Peyer's patch (tissue), 4 donors: ENCODE measurements around the gene MBD2.

Experiments
- CTCF ChIP-seq, 6 experiments: fragments of 450-650 bp in 4 of 6; fragments of 200-600 bp in 2 of 6; sonication (generic) in 1 of 6; IDR thresholded peaks; one replicate each; pipeline ENCODE4 v1.5.1; 2017 to 2019; ENCODE audit warnings: antibody characterized with exemption in 6 of 6, mild to moderate bottlenecking in 3 of 6, moderate library complexity in 1 of 6
- POLR2A ChIP-seq, 2 donors: fragments of 450-650 bp; IDR thresholded peaks; one replicate each; pipeline ENCODE4 v1.5.1; 2017; ENCODE audit warnings: antibody characterized with exemption in 2 of 2, mild to moderate bottlenecking in 2 of 2, moderate library complexity in 2 of 2

- TF ChIP-seq CTCF (IDR thresholded peaks at IDR 0.05) (no peak), POLR2A (IDR thresholded peaks at IDR 0.05) (no peak)
Observed at GRCh38 chr18:54257015-54257414, 32.5 kb upstream of the MBD2 start.
